GM19328 (cell line): ENCODE results near the gene ZNF697.

Experiments used
- ATAC-seq: cut with Tn5 transposase; IDR thresholded peaks from one replicate; pipeline ENCODE4 v1.9.1; 2021; ENCODE audit warnings: mild to moderate bottlenecking, moderate library complexity; ENCODE audit not compliant: unreplicated experiment

The ZNF697 gene

DNA sequence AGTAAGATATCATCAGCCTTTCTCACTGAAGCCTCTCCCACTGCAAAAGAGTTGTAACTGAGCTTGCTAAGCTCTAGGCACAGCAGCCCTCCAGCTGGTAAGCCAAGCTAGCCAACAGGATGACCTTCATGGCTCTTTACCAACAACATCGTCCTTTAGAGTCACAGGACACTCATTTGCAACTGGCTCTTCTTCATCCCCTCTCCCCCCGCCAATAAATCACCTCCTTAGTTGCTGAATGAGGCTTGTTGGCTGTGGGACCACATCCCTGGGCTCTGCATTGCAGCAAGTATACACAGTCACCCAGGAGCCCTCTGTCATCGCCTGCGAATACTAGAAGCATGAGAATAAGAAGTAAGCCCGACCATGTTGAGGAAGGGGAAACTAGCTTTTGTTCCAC is 16.0 kb upstream of the ZNF697 start:
- ATAC-seq = no peak

- peak; percentile 64 for ATAC-seq
Measured at GRCh38 chr1:119662034-119662437, 14.0 kb upstream of the ZNF697 start.

- ATAC-seq = no peak
Measured at GRCh38 chr1:119660253-119661083, 12.4 kb upstream of the ZNF697 start.

DNA sequence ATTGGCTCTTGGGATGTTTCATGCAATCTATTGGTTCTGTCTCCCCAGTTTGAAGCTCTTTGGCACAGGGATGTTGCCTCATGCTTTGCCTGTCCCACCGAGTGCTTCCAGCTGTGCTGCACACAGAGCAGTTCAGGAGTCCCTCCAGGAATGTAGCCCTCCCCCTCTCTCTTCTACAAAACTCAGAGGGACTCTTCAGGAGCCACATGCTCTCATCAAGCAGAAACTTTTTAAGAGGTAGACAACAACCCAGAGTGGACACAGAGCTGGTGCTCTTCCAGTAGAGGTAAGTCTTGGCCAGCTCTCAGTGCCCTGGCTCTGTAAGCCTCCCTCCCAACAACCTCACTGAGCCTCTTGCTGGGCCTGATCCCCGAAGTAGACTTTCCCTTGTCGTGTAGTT is 11.6 kb upstream of the ZNF697 start:
- no peak for ATAC-seq

GRCh38 chr1:119656410-119656955 is 8.4 kb upstream of the ZNF697 start:
- no peak for ATAC-seq

GRCh38 chr1:119655154-119655553 is 7.1 kb upstream of the ZNF697 start:
- ATAC-seq = no peak

DNA sequence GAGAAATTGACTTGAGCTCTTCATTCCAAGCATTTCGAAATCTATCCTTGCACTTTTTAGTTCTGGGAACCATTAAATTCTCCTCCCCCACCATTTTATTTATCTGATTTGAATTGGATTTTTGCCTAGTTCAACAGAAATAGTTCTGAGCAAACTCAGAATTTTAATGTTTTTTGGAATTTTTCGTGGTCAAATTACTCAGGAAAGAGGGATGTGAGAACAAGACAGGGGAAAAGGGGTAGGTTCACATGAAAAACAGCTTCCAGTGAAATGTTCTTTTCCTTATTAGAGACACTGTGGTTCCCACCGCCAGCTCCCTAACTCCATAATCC is 5.7 kb upstream of the ZNF697 start:
- no peak for ATAC-seq

DNA sequence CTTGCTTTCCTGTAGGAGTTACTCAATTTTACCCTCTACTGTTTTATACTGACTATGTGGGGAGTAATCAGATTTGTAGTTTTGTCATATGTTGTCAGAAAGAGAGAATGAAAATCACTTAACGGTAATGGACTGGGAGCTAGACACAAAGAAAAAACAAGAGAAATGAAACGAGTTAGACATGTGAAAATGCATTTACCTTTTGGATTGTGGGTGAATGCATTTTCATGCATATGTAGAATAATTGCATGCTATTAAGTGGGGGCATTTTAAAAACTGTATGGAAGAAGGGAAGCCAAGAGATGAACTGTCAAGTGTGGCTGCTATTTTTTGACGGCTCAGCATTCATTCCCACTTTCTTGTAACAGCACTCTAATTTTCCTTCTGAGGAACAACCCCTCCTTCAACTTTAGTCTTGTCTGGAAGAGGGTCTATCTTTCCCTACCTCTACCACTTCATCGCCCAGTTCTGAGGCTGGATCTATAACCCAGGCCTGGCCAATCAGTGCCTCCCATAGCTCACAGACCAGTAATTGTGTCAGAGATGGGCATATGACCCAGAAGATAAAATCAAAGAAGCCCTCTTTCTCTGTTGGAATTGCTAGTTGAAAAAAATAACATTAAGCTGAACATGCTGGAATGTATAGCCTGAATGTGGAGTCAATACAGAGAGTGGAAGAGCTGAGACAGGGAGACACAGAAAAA is 5.2 kb upstream of the ZNF697 start:
- no peak for ATAC-seq

DNA sequence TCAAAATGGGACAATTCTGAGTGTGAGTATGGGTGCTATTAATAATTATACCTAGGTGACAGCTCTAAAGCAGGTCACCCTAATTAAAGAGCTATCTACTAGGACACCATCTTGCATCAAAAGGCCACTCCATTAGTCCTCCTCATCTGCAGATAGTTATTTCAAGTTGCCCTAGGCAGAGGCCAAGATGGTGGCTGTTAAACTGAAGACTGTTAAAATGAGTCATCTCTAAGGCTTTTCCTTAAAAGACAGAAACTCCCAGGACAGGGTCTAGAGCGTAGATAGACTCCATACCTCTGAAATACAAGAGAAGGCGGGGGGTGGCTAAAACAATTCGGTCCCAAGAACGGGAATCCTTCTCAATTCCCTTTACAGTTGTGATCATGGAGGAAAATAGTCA is 4.5 kb upstream of the ZNF697 start:
- ATAC-seq = no peak

- ATAC-seq = no peak
Measured at GRCh38 chr1:119651641-119652040, 3.6 kb upstream of the ZNF697 start.

DNA sequence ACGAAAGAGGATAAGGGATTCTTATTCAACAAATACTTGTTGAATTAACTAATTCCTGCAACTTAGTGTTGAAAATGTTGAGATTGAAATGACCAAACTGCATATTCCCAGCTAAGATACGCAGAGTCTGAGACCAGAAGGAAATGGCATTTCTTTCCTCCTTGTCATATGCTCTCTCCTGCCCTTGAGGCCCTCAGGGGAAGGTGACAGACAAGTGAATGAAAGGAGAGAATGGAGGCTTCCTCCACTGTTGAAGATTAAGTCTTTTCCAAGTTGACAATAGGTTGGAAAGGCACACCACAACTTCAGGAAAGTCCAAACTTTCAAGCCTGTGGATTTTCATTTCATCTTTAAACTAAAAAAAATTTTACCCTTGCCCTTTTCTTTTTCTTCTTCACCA is 3.1 kb upstream of the ZNF697 start:
- no peak for ATAC-seq

DNA sequence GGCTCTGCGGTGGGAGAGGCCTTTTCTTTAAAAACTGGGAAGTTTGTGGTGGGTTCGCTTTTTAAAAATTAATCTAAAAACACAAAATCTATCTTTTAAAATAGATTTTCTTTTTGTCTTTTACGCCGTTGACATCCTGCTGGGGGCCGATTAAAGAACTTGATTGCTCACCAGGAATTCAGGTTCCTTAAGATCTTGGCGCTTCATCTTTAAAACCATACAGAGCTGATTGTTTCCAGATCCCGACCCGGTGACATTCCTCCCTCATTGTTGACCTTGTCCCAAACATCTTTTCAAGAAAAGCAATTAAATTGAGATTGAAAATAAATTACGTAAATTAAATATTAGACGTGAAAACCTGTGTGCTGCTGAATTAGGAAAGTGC is 546 bp upstream of the ZNF697 start:
- ATAC-seq = no peak

DNA sequence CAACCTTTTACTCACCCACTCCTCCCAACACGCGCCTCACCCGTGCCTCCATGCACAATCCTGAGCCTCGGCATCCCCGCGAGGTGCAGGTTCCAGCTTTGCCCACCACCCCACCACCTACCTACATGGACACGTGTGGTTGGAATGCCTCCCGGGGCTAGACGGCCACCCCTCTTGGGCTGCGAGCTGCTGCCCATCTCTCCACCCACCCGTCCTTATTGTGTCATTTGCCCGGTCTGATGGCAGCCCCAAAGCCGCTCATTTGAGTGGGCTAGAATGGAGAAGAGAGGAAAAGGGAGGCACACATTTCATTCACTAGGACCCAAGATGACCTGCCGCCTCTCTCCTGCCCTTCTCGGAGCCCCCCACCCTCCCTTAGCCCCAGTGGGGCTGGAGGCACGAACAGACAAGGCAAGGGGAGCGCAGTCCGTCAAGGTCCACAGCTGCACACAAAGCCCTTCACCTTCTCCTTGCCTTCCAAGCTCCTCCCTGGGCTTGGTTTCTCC is 785 bp downstream of the ZNF697 start:
- ATAC-seq = no peak

DNA sequence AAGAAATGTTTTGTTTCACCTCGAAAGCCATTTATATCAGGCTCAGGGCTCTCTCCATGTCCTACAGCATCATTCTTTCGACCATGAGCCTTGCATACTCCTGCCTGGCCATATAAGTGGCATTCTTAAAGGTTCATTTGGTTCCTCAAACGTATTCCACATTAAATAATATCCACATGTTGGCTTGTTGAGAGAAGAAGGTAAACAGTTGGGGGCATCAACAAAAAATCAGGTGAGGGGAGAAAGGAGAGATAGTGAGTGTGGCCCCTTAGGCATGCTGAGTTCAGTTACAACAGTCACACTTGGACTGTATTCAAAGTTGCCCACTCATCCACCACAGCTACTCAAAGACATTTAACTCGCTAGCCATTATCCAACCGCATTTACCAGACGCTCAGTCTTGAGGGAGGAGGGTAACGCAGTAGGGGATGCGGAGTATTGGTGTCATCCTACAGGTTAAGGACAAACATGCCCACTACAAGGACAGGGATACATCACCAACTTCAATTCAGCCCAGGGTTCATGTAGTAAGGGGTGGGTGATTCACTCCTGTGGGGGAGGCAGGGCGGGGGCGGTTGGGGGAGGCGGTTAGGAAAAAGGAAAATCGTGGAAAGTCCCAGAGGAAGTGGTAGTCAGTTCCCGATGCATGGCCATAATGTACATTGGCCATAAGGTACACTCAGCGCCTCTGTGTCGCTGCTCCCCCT is 1.4 kb downstream of the ZNF697 start:
- ATAC-seq = no peak

DNA sequence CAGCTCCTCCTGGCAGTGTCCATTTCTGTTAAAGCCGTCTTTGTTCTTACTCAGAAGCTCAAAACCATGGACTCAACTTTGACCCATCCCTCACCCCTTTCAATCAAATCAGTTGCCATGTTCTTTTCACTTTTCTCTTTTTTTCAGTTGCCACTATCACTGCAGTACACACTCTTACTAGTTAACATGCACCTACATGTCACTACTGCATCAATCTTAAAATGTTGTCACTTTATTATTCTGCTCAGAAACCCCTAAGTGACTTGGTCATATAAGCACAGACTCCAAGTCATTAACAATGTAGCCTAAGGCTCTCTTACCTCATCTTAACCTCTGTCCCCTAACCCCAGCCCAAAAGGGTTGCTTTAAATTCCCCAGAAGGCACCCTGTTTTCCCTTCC is 9.0 kb downstream of the ZNF697 start:
- ATAC-seq = no peak

DNA sequence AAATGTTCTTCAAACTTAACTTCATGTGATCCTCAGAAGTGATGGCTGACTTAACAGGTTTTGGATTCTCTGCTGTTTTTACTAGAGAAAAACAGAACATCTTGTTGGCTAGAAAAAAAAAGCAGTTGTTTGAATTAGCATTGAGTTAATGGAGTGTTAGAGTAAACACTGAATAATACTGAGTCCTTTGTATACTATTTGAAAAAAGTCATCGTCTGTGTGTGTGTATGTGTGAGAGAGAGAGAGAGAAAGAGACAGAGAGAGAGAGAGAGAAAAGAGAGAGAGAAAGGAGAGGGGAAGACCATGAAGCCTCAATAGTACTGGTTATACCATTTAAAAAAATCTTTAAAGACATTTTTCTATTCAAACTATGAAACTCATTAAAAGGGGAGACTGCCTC is 10.4 kb downstream of the ZNF697 start:
- ATAC-seq = no peak

DNA sequence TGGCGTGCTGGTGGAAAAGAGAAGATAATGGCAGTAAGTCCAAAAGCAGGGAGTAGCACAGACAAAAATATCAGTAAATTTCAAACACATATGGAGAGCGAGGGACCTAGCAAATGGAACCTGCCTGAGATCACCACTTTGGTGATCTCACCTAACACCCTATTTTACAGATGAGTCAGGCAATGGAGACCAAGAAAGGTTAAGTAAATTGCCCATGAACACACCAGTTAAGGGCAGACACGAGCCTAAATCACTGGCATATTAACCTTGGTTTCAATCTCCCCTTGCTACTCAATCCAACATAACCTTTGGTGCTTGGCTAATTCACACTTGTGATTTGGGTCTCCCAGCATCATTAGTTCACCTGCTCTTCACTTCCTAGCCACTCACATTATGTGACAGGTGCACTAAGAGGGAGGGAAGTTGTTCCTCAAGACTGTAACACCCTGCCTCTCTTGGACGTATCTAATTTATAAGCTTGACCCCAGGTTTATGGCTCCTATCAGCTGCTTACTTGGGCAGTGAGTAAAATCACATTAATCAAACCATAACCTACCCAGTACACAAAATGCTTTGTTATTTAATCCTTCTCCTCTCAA is 11.5 kb downstream of the ZNF697 start:
- no peak for ATAC-seq

DNA sequence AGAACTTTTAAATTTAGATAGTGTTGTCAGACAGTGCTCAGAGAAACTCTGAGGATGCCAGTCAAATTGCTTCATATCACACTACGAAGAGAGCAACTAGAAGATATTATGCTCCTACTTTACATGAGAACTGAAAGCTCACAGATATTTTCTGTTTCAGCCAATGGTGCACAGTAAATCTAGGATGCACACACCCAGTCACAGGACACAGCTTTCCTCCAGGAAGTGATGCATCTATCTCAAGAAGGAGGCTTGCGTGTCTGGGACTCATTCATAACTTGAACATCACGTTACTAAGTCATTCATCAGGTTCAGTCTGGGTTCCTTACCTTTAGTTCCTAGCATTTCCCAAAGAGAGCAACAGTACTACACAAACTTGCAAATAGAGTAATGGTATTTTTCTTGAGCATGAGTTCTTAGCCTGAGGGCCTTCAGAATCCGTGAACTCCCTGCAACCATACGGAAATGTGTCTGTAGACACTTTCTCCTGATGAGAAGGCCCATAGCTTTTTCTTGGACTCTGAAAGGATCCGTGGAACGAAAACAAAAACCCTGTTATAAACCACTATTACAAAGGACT is 12.2 kb downstream of the ZNF697 start:
- ATAC-seq = no peak

- ATAC-seq = no peak
Measured at GRCh38 chr1:119634016-119634415, 14.1 kb downstream of the ZNF697 start.

GRCh38 chr1:119633575-119633974 is 14.5 kb downstream of the ZNF697 start:
- no peak for ATAC-seq

GRCh38 chr1:119632841-119633240 is 15.2 kb downstream of the ZNF697 start:
- ATAC-seq = no peak
